GM12878 (cell line): ENCODE measurements around the gene SRSF2. TPM values are rescaled to one million over a fixed set of nuclear protein-coding genes. Genes with fewer than 3 reads are reported as not detected.

Source experiments
- IRF4 ChIP-seq: IDR thresholded peaks from 2 replicates; pipeline ENCODE4 v1.6.1; 2011; ENCODE audit warnings: low read depth, low read length
- SMAD1 ChIP-seq: fragments of 450-650 bp; IDR thresholded peaks from 2 replicates; pipeline ENCODE4 v1.6.1; 2018; ENCODE audit warnings: mild to moderate bottlenecking, low read depth; ENCODE audit not compliant: partially characterized antibody
- polyA plus RNA-seq, 11 experiments: library from polyadenylated mRNA; depleted of rRNA in 4 of 11; unstranded in 6 of 11; stranded (reverse) in 5 of 11; fragments of >200 nt; fragmentation: Nextera tagmentation in 4 of 11; fragmentation: Illumina TruSeq in 1 of 11; extraction: Ambion mirVana in 4 of 11; extraction: Trizol in 1 of 11; gene quantifications; 1 replicate in 1 of 11; 2 replicates in 10 of 11; pipeline versions ENCODE4 v1.2.1 to v1.2.3, GENCODE V29; 2011 to 2016; ENCODE audit warnings: inconsistent platforms in 2 of 11, missing spikeins in 2 of 11, low read depth in 1 of 11
- total RNA-seq, 4 experiments: library from RNA; depleted of rRNA in 3 of 4; stranded (reverse); fragments of >200 nt in 3 of 4; fragmentation: Illumina TruSeq in 1 of 4; extraction: Trizol in 1 of 4; gene quantifications; 2 replicates each; pipeline versions ENCODE4 v1.2.1 to v1.2.3, GENCODE V29; 2013 to 2021
- TF ChIP-seq, protein P1 (sequence below): fragments of 450-650 bp; IDR thresholded peaks from 2 replicates; pipeline ENCODE4 v1.6.1; 2017; ENCODE audit warnings: mild to moderate bottlenecking, moderate library complexity
- TF ChIP-seq, protein P2 (sequence below): fragments of 450-650 bp; conservative IDR thresholded peaks from 2 replicates; pipeline ENCODE4 v1.6.1; 2017; ENCODE audit warnings: mild to moderate bottlenecking, moderate library complexity
- TF ChIP-seq, protein P3 (sequence below): fragments of 450-650 bp; IDR thresholded peaks from 2 replicates; pipeline ENCODE4 v1.6.1; 2018; ENCODE audit warnings: borderline replicate concordance, mild to moderate bottlenecking; ENCODE audit not compliant: partially characterized antibody
- TF ChIP-seq, protein P4 (sequence below): fragments of 450-650 bp; IDR thresholded peaks from 2 replicates; pipeline ENCODE4 v1.6.1; 2018; ENCODE audit warnings: mild to moderate bottlenecking, low read depth, moderate library complexity; ENCODE audit not compliant: partially characterized antibody

Gene SRSF2
- total and polyA plus RNA-seq, 10 of the 15 experiments (the other 5 are each of a cell fraction or from before 2014, with no cell fraction given) = 225 to 795 (median 410) TPM

DNA sequence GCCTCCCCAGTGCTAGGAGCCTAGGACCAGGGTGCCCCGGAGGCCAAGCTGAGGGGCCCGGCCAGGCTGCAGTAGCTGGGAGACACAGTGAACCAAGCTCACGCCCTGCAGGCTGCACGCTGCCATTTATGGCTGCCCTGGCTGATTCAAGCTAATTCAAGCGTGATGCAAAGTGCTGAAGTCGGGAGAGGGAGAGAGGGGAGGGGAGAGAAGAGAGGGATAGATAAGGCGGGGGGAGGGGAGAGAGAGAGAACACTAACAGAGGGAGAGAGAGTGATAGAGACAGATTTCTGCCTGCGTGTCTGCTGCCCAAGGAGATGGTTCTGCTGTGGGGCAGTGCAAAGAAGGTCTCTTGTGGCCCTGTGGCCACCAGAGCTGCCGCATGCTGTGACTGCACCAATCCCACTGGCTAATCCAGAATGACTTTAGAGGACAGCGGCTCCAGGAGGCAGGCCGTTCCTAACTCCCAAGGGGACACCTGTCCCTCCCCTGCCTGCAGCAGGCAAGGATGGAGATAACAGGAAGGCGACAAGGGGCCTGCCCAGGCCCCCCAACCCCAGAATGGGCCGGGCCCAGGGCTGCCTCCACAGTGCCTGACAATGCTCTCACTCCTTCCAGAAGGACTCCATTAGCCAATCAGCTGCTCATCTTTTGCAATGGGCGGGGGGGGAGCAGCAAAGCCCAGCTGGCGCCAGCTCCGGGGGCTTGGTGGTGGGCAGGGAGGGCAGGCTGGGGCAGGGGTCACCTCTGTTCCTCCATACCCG lies 39.2 kb downstream of the SRSF2 start (continued):
- TF ChIP-seq, protein P1, sequence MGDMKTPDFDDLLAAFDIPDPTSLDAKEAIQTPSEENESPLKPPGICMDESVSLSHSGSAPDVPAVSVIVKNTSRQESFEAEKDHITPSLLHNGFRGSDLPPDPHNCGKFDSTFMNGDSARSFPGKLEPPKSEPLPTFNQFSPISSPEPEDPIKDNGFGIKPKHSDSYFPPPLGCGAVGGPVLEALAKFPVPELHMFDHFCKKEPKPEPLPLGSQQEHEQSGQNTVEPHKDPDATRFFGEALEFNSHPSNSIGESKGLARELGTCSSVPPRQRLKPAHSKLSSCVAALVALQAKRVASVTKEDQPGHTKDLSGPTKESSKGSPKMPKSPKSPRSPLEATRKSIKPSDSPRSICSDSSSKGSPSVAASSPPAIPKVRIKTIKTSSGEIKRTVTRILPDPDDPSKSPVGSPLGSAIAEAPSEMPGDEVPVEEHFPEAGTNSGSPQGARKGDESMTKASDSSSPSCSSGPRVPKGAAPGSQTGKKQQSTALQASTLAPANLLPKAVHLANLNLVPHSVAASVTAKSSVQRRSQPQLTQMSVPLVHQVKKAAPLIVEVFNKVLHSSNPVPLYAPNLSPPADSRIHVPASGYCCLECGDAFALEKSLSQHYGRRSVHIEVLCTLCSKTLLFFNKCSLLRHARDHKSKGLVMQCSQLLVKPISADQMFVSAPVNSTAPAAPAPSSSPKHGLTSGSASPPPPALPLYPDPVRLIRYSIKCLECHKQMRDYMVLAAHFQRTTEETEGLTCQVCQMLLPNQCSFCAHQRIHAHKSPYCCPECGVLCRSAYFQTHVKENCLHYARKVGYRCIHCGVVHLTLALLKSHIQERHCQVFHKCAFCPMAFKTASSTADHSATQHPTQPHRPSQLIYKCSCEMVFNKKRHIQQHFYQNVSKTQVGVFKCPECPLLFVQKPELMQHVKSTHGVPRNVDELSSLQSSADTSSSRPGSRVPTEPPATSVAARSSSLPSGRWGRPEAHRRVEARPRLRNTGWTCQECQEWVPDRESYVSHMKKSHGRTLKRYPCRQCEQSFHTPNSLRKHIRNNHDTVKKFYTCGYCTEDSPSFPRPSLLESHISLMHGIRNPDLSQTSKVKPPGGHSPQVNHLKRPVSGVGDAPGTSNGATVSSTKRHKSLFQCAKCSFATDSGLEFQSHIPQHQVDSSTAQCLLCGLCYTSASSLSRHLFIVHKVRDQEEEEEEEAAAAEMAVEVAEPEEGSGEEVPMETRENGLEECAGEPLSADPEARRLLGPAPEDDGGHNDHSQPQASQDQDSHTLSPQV = no peak
- TF ChIP-seq IRF4 = no peak
- TF ChIP-seq, protein P2, sequence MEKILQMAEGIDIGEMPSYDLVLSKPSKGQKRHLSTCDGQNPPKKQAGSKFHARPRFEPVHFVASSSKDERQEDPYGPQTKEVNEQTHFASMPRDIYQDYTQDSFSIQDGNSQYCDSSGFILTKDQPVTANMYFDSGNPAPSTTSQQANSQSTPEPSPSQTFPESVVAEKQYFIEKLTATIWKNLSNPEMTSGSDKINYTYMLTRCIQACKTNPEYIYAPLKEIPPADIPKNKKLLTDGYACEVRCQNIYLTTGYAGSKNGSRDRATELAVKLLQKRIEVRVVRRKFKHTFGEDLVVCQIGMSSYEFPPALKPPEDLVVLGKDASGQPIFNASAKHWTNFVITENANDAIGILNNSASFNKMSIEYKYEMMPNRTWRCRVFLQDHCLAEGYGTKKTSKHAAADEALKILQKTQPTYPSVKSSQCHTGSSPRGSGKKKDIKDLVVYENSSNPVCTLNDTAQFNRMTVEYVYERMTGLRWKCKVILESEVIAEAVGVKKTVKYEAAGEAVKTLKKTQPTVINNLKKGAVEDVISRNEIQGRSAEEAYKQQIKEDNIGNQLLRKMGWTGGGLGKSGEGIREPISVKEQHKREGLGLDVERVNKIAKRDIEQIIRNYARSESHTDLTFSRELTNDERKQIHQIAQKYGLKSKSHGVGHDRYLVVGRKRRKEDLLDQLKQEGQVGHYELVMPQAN = no peak
- TF ChIP-seq SMAD1 = no peak
- TF ChIP-seq, protein P3, sequence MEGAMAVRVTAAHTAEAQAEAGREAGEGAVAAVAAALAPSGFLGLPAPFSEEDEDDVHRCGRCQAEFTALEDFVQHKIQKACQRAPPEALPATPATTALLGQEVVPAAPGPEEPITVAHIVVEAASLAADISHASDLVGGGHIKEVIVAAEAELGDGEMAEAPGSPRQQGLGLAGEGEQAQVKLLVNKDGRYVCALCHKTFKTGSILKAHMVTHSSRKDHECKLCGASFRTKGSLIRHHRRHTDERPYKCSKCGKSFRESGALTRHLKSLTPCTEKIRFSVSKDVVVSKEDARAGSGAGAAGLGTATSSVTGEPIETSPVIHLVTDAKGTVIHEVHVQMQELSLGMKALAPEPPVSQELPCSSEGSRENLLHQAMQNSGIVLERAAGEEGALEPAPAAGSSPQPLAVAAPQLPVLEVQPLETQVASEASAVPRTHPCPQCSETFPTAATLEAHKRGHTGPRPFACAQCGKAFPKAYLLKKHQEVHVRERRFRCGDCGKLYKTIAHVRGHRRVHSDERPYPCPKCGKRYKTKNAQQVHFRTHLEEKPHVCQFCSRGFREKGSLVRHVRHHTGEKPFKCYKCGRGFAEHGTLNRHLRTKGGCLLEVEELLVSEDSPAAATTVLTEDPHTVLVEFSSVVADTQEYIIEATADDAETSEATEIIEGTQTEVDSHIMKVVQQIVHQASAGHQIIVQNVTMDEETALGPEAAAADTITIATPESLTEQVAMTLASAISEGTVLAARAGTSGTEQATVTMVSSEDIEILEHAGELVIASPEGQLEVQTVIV = no peak
- TF ChIP-seq, protein P4, sequence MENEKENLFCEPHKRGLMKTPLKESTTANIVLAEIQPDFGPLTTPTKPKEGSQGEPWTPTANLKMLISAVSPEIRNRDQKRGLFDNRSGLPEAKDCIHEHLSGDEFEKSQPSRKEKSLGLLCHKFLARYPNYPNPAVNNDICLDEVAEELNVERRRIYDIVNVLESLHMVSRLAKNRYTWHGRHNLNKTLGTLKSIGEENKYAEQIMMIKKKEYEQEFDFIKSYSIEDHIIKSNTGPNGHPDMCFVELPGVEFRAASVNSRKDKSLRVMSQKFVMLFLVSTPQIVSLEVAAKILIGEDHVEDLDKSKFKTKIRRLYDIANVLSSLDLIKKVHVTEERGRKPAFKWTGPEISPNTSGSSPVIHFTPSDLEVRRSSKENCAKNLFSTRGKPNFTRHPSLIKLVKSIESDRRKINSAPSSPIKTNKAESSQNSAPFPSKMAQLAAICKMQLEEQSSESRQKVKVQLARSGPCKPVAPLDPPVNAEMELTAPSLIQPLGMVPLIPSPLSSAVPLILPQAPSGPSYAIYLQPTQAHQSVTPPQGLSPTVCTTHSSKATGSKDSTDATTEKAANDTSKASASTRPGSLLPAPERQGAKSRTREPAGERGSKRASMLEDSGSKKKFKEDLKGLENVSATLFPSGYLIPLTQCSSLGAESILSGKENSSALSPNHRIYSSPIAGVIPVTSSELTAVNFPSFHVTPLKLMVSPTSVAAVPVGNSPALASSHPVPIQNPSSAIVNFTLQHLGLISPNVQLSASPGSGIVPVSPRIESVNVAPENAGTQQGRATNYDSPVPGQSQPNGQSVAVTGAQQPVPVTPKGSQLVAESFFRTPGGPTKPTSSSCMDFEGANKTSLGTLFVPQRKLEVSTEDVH = no peak
